ENCODE measurements around the gene TGFBRAP1.

GRCh38 chr2:105262651-105263091, 66.9 kb downstream of the TGFBRAP1 start:
- TF ChIP-seq CTCF (IDR thresholded peaks at IDR 0.05; ENCODE audit: low read length) (no peak), EZH2 (optimal IDR thresholded peaks at IDR 0.05; ENCODE audit: low read depth, low read length) (no peak), EZH2phosphoT487 (IDR thresholded peaks at IDR 0.05; ENCODE audit: low read length) (no peak)
